ES-I3 (cell line): ENCODE results near the gene RFX8.
A peak's percentile ranks its signal among the peaks of the same experiment; 100 is the strongest.

Experiments used
- H3K36me3 ChIP-seq: 2 replicates; pipeline ENCODE4 v1.6.1; 2013; ENCODE audit warnings: mild to moderate bottlenecking, low read length, control low read depth, moderate library complexity; ENCODE audit not compliant: insufficient read depth
- H3K4me1 ChIP-seq: 2 replicates; pipeline ENCODE4 v1.6.1; 2013; ENCODE audit warnings: mild to moderate bottlenecking, control low read depth, low read length; ENCODE audit not compliant: insufficient read depth
- H3K9ac ChIP-seq: 2 replicates; pipeline ENCODE4 v1.6.1; 2013; ENCODE audit warnings: low read depth, mild to moderate bottlenecking, low read length, moderate library complexity
- H3K9me3 ChIP-seq: 2 replicates; pipeline ENCODE4 v1.6.1; 2013; ENCODE audit warnings: mild to moderate bottlenecking, low read length, moderate library complexity; ENCODE audit not compliant: control insufficient read depth, insufficient read depth

The RFX8 gene

DNA sequence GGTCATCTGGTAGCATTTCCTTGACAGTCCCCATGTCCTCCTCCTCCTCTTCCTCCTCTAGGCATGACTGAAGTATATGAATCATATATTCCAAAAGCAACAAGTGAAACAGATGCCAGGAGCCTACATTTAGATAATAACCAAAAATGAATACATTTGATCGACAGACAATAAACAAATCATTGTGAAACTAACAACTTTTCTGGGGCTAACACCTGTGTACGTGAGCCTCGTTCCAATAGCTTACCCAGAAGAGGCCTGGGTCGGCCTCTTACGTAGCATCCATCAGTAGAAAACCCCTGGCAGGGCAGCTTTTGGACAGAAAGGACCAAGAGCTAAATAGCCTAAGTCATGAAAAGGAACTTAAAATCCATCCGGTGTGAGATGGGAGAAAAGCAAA, 72.3 kb downstream of the RFX8 start:
- H3K36me3 ChIP-seq, result no peaks in the 10 kb centered on the region
- H3K4me1 ChIP-seq, result 0 out of 2 replicates have a peak, but pooled peaks cover 3% of the 10 kb centered on the region
- H3K9me3 ChIP-seq, result no peaks in the 10 kb centered on the region
- H3K9ac ChIP-seq, result no peak overlapping the region

DNA sequence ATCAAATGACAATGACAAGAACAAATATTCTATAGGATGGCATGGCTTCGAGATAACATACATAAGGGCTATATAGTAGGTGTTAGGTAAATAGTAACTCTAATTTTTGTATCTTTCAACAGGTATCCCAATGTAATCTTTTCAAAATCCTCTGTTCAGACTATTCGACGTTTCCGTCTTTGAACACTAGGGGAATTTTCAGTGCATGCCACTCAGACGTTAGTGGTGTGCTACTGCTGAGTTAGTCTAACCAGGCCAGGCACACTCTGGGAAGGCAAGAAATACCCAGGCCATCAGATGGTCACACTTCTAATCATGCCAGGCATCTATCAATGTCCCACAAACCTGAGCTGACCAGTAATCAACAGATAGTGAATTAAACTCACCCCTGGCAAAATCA, 73.0 kb downstream of the RFX8 start:
- Histone ChIP-seq H3K9me3 (no peaks in the 10 kb centered on the region), H3K4me1 (0 out of 2 replicates have a peak, but pooled peaks cover 3% of the 10 kb centered on the region), H3K9ac (no peak overlapping the region), H3K36me3 (no peaks in the 10 kb centered on the region)

DNA sequence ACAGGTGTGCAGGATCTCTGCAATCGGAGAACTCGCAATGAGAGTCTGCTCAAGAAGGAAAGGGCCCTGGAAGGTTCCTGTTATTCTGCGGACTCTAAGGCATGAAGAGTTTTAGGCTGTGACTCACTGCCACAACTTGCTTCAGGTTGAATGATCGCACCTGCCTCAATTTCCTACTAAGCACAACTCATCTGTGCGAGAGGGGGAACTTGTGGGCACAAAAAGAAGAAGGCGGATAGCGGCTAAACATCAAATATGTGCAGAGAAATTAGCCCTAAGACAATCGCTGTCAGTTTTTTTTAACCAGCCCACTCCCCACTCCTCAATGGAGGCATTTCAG, 73.6 kb downstream of the RFX8 start:
- Histone ChIP-seq H3K4me1 (0 out of 2 replicates have a peak, but pooled peaks cover 3% of the 10 kb centered on the region), H3K9ac (no peak overlapping the region), H3K9me3 (no peaks in the 10 kb centered on the region), H3K36me3 (no peaks in the 10 kb centered on the region)

DNA sequence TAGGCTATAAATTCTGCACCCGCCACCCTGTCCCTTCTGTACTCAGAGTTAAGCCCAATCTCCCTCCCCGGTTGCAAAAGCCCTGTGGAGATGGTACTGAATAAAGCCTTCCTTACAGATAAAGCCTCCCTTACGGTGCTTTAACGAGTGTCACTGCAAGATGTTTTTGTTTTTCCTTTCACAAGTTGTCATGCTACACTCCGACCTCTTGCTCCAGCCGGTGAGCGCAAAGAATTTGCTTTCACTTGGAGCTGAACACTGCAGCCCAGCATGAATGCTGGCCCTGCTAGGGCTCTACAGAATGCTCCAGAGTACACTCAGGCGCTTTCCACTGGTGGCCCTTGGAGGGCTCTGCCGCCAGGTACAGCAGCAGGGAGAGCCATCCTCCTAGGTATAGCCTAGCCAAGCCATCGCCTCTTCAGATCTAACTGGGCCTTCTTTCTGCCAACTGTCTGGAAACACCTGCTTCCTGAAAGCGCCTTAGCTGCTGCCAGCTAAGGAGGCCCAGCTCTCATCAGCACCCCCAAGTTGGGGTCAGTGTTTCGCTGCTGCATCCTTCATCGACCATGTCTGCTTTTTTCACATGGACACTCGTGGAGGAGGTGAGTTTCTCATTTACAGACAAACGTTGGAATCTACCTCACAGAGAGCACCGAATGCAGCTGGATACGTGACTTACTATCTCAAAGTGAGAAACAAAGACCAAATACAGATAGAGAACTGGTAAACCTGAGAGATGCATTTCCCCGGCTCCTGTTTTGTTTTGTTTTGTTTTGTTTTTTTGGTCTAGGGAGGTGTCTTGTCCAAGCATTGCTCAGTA, 74.2 kb downstream of the RFX8 start:
- Histone ChIP-seq H3K36me3 (no peaks in the 10 kb centered on the region), H3K9me3 (no peaks in the 10 kb centered on the region), H3K4me1 (0 out of 2 replicates have a peak, but pooled peaks cover 3% of the 10 kb centered on the region), H3K9ac (no peak overlapping the region)

GRCh38 chr2:101400048-101400447, 74.9 kb downstream of the RFX8 start:
- H3K9me3 ChIP-seq, result no peaks in the 10 kb centered on the region
- no peak overlapping the region for H3K9ac ChIP-seq
- H3K4me1 ChIP-seq, result 0 out of 2 replicates have a peak, but pooled peaks cover 3% of the 10 kb centered on the region
- no peaks in the 10 kb centered on the region for H3K36me3 ChIP-seq

DNA sequence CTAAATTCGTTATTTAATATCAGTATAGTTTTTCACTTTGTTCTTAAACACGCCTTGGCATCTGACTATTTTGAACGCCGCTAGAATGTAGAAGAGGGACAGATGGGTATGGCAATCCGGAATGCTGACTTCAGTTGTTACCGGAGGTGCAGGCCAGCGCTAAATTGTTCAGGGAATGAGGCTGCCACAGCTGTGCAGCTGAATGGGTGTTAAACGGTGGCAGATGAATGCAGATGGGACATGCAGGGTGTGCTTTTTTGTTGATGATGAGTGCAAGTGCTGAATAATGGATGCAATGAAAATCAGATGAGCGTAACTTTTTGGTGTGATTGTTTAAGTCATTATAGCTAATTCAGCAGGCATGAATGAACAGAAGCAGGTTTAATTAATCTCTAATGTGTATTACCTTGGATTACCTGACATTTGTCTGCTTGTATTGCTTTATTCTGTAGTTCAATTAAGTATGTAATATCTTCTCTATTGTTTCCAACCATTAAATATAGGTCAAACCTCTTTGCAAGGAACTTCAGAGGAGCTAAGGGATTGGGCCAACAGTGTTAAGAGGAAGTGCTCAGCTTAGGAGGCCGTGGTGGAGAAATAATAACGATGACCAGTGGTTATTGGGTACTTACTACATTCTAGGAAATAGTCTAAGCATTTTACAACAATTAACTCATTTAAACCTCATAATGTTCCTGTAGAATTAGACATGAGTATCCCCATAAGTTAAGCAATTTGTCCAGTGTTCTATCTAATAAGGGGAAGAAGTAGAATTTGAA, 75.7 kb downstream of the RFX8 start:
- 0 out of 2 replicates have a peak, but pooled peaks cover 3% of the 10 kb centered on the region for H3K4me1 ChIP-seq
- no peak overlapping the region for H3K9ac ChIP-seq

DNA sequence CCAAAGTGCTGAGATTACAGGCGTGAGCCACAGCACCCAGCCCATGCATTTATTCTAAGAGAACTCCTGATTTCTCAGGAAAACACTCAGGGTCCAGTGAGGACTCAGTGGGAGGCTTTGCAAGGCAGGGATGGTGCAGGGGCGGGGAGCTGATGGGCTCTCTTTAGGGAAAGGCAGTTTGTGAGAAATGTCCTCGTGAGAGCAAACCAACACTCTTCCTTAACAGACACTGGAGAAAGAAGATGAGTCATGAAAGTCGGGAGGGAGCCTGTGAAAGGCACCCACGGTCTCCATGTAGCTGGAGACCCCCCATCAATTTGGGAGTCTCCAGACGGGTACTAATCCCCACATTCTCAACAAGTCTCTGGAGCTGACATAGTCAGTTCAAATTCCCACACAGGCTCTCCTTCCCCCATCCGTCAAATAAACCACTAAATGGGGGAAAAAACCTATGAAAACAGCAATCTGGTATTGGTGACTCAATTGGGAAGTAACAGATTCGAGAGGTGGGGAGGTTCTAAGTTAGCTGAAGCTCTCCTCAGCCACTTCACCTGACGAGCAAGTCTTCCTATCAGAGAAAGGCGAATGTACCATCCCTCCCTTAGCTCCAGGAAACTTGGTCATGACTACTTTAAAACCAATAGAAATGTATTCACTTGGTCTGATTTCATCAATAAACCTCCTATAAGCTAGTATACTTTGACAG, 76.6 kb downstream of the RFX8 start:
- H3K9me3 ChIP-seq, result no peaks in the 10 kb centered on the region
- H3K36me3 ChIP-seq, result no peaks in the 10 kb centered on the region
- no peak overlapping the region for H3K9ac ChIP-seq
- 0 out of 2 replicates have a peak, but pooled peaks cover 3% of the 10 kb centered on the region for H3K4me1 ChIP-seq

More for the DNA sequence above, 75.7 kb downstream of the RFX8 start:
- no peaks in the 10 kb centered on the region for H3K36me3 ChIP-seq
- H3K9me3 ChIP-seq, result no peaks in the 10 kb centered on the region

- no peak overlapping the region for H3K9ac ChIP-seq
- H3K4me1 ChIP-seq, result 0 out of 2 replicates have a peak, but pooled peaks cover 3% of the 10 kb centered on the region
- H3K9me3 ChIP-seq, result no peaks in the 10 kb centered on the region
- H3K36me3 ChIP-seq, result no peaks in the 10 kb centered on the region
Measured at GRCh38 chr2:101396316-101396717, 78.6 kb downstream of the RFX8 start.

DNA sequence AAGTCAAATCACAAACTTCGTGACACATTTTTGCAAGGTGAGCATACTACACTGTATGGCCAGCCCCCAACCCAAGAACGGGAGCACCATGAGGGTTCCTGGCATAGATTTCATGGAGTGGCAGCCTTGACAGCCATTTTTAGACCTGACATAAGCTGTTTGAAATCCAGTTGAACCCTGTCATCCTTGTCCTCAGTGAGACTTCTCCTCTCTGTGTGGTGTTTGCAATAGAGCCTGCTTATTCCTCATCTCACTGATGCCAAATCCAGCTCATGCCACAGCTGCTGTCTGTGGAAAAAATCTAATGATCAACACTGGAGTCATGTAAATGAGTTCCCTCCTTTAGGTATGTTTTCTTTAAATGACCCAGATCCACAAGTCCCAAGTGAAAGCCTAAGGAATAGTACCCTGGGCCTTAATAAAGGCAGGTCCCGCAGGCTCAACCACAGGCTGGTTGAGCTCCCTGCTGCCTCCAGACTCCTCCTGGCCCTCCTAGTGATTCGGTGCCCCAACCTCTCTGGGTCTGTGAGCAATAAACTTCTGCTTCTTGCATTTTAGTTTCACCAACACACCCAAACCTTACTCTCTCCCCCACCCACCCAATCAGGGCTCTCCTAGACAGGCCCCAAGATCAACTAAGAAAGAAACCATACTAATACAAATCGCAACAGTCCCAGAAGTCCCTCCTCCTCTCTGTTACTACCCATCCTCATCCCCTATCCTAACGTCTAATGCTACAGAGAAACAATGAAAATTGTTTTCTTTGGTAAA, 79.2 kb downstream of the RFX8 start:
- Histone ChIP-seq H3K4me1 (0 out of 2 replicates have a peak, but pooled peaks cover 3% of the 10 kb centered on the region), H3K36me3 (no peaks in the 10 kb centered on the region), H3K9me3 (no peaks in the 10 kb centered on the region), H3K9ac (no peak overlapping the region)

- H3K36me3 ChIP-seq, result no peaks in the 10 kb centered on the region
- no peak overlapping the region for H3K9ac ChIP-seq
- H3K9me3 ChIP-seq, result no peaks in the 10 kb centered on the region
- no peaks in the 10 kb centered on the region for H3K4me1 ChIP-seq
Measured at GRCh38 chr2:101388232-101388631, 86.7 kb downstream of the RFX8 start.

GRCh38 chr2:101387151-101387834, 87.6 kb downstream of the RFX8 start, which contains the start of gene CREG2:
TSS of gene CREG2 (minus strand) at chr2:101387503. CDS start at chr2:101387457, 46 bp downstream.
- Histone ChIP-seq H3K9me3 (no peaks in the 10 kb centered on the region), H3K36me3 (no peaks in the 10 kb centered on the region), H3K9ac (peak within 1 kb of the TSS; percentile 69; the same call in 1 of the 2 replicates), H3K4me1 (no peaks in the 10 kb centered on the region)

DNA sequence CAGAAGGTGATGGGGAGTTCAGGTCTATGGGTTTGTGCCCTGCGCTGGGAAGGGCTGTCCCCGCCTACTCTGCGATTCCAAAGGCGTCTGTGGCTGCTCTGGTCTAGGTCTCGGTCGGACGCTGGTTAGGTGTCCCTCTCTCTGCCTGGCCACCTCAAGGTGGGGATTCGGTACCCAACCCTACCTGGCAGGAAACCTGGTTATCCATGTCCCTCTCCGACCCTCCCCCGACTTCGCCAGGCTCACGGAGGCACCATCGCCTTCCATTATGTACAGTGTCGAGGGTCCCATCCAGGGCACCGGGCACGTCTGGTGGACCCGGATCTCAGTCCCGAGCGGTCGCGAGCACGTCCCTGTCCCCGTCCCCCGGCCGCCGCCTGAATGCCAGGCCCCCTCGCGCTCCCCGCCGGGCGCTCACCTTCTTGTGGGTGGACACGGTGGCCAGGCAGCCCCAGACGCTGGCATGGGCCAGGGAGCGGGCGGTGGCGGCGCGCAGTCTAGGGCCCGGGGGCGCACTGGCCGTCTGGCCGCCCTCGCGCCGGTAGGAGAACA, 88.2 kb downstream of the RFX8 start:
- Histone ChIP-seq H3K36me3 (no peaks in the 10 kb centered on the region), H3K4me1 (no peaks in the 10 kb centered on the region), H3K9ac (peak overlapping the region; percentile 69; the same call in 1 of the 2 replicates), H3K9me3 (no peaks in the 10 kb centered on the region)

DNA sequence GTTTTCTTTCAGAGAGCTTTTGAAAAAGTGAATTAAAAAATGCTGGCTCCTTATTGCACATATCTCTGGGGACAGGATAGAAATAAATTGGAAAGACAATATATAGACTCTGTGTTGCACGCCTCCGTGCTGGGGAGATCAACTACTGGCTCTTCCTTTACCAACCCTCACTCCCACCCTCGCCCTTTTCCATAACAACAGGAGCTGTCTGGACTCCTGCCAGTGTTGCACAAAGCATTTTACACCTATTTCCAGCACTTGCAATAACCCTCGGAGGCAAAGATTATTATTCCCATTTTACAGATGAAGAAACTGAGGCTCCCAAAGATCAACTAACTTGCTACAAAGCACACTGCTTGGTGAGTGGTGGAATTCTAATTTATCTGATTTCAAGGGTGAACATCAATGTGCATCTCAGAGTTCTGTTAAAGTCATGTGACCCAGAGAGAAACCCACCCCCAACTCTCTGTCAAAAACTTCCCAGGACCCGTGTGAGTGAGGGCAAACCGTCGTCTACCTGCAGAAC, 91.8 kb downstream of the RFX8 start:
- Histone ChIP-seq H3K4me1 (no peaks in the 10 kb centered on the region), H3K9me3 (no peaks in the 10 kb centered on the region), H3K36me3 (no peaks in the 10 kb centered on the region), H3K9ac (no peak overlapping the region)
